ENCODE results near the gene RRP8.

DNA sequence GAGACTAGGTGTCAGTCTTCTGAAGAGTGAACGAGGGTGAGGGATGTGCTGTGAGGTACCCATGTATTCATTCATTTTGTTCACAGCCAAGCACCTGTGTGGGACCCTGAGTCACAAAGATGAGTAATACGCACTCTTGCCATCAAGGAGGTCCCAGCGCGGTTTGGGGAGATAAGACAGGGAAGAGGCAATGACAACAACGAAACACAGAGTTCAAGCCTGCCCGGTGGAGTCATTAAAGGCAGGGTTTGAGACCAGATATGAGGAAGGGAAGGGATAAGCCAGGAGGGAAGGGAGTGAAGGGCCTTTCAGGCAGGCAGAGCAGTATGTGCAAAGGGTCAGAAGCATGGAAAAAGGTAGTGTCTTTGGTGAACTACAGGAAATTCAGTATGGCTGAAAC is 47.6 kb upstream of the RRP8 start:
- no peak for TF ChIP-seq POLR2A (IDR thresholded peaks at IDR 0.05)
- TF ChIP-seq, protein P1, sequence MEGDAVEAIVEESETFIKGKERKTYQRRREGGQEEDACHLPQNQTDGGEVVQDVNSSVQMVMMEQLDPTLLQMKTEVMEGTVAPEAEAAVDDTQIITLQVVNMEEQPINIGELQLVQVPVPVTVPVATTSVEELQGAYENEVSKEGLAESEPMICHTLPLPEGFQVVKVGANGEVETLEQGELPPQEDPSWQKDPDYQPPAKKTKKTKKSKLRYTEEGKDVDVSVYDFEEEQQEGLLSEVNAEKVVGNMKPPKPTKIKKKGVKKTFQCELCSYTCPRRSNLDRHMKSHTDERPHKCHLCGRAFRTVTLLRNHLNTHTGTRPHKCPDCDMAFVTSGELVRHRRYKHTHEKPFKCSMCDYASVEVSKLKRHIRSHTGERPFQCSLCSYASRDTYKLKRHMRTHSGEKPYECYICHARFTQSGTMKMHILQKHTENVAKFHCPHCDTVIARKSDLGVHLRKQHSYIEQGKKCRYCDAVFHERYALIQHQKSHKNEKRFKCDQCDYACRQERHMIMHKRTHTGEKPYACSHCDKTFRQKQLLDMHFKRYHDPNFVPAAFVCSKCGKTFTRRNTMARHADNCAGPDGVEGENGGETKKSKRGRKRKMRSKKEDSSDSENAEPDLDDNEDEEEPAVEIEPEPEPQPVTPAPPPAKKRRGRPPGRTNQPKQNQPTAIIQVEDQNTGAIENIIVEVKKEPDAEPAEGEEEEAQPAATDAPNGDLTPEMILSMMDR (IDR thresholded peaks at IDR 0.05): no peak
